H1 (cell line): Measurements from ENCODE around the gene PCDH9. TPM values are rescaled to one million over a fixed set of nuclear protein-coding genes. Genes with fewer than 3 reads are reported as not detected.

Experiments used
- CTCF ChIA-PET: fragments of 300-600 bp; sonication (Branson Sonifier 250); formaldehyde crosslinking; loops from one replicate; lab custom pipeline; 2021; ENCODE audit not compliant: partially characterized antibody; lab: Charles Lee
- POLR2A ChIA-PET: fragments of 300-600 bp; sonication (Branson Sonifier 250); formaldehyde crosslinking; loops from one replicate; lab custom pipeline; 2021; ENCODE audit warnings: inconsistent platforms; ENCODE audit not compliant: partially characterized antibody; lab: Charles Lee
- DNase-seq, 2 experiments: peaks; one replicate each; pipeline versions ENCODE4 v3.0.0 to v3.0.0-alpha.2; 2010 to 2022; ENCODE audit warnings: low spot score in 2 of 2, low read depth in 1 of 2, mixed read lengths in 1 of 2
- FAIRE-seq: peaks from 2 replicates; lab custom pipeline; 2011; peaks lifted over from hg19 to GRCh38; lab: Jason Lieb, UNC
- H2AFZ ChIP-seq: 2 replicates; pipeline ENCODE4 v1.8.1; 2012; ENCODE audit warnings: low read length, inconsistent platforms
- H2AK5ac ChIP-seq: 2 replicates; pipeline ENCODE4 v1.6.1; 2013; ENCODE audit warnings: low read depth, low read length
- H2BK120ac ChIP-seq: replicated peaks from 2 replicates; pipeline ENCODE3; 2013; ENCODE audit warnings: low read depth, low read length, inconsistent platforms
- H2BK12ac ChIP-seq: 2 replicates; pipeline ENCODE4 v1.6.1; 2013; ENCODE audit warnings: low read depth, low read length
- H2BK15ac ChIP-seq: 2 replicates; pipeline ENCODE4 v1.6.1; 2013; ENCODE audit warnings: low read length
- H2BK20ac ChIP-seq: 2 replicates; pipeline ENCODE4 v1.6.1; 2013; ENCODE audit warnings: low read length
- H2BK5ac ChIP-seq: 2 replicates; pipeline ENCODE4 v1.6.1; 2013; ENCODE audit warnings: low read depth, low read length
- H3K14ac ChIP-seq: 2 replicates; pipeline ENCODE4 v1.6.1; 2013; ENCODE audit warnings: inconsistent platforms; ENCODE audit not compliant: insufficient read length
- H3K18ac ChIP-seq: 2 replicates; pipeline ENCODE4 v1.6.1; 2013; ENCODE audit warnings: low read length; ENCODE audit errors: extremely low read depth
- H3K23ac ChIP-seq: 2 replicates; pipeline ENCODE4 v1.6.1; 2013; ENCODE audit warnings: inconsistent platforms; ENCODE audit not compliant: insufficient read length
- H3K23me2 ChIP-seq: 2 replicates; pipeline ENCODE4 v1.6.1; 2013; ENCODE audit warnings: low read depth, low read length
- H3K27ac ChIP-seq: 2 replicates; pipeline ENCODE4 v1.6.1; 2011; ENCODE audit warnings: low read depth, low read length, inconsistent platforms
- H3K27me3 ChIP-seq, 4 experiments: replicated peaks in 1 of 4; 1 replicate in 1 of 4; 2 replicates in 3 of 4; pipeline versions ENCODE4 v1.6.1 to v1.8.1; 2011 to 2013; ENCODE audit warnings: low read length in 3 of 4, mild to moderate bottlenecking in 3 of 4, inconsistent platforms in 2 of 4, mixed read lengths in 2 of 4, moderate library complexity in 1 of 4; ENCODE audit not compliant: control insufficient read depth in 3 of 4, insufficient read depth in 3 of 4; ENCODE audit errors: extremely low read depth in 1 of 4
- H3K36me3 ChIP-seq, 4 experiments: 2 replicates each; pipeline versions ENCODE4 v1.6.1 to v1.8.1; 2011 to 2013; ENCODE audit warnings: mild to moderate bottlenecking in 4 of 4, low read length in 3 of 4, moderate library complexity in 2 of 4, control low read depth in 1 of 4, inconsistent platforms in 1 of 4; ENCODE audit not compliant: insufficient read depth in 4 of 4, control insufficient read depth in 2 of 4
- H3K4ac ChIP-seq: replicated peaks from 2 replicates; pipeline ENCODE3; 2013; ENCODE audit warnings: low read length, low read depth, mixed read lengths, inconsistent platforms; ENCODE audit not compliant: insufficient read length
- H3K4me1 ChIP-seq, 4 experiments: replicated peaks in 1 of 4; 1 replicate in 1 of 4; 2 replicates in 3 of 4; pipeline versions ENCODE4 v1.6.1 to v1.8.1; 2011 to 2013; ENCODE audit warnings: low read length in 3 of 4, inconsistent platforms in 2 of 4, mixed read lengths in 1 of 4; ENCODE audit not compliant: insufficient read depth in 4 of 4, control insufficient read depth in 3 of 4
- H3K4me2 ChIP-seq, 2 experiments: 2 replicates each; pipeline versions ENCODE4 v1.6.1 to v1.8.1; 2011 to 2013; ENCODE audit warnings: low read depth in 2 of 2, low read length in 2 of 2, control low read depth in 1 of 2, inconsistent platforms in 1 of 2, mild to moderate bottlenecking in 1 of 2; ENCODE audit not compliant: insufficient read depth in 1 of 2
- H3K4me3 ChIP-seq, 4 experiments: fragments of 200-600, 300-600 bp in 1 of 4; sonication (generic), shearing (Covaris generic), sonication (Bioruptor Twin) in 1 of 4; 2 replicates each; pipeline versions ENCODE4 v1.5.1 to v1.8.1; 2011 to 2016; ENCODE audit warnings: low read length in 4 of 4, low read depth in 3 of 4, control low read depth in 2 of 4, inconsistent platforms in 2 of 4, mild to moderate bottlenecking in 2 of 4, mixed read lengths in 1 of 4, moderate library complexity in 1 of 4; ENCODE audit not compliant: insufficient read depth in 2 of 4; ENCODE audit errors: extremely low read depth in 1 of 4
- H3K56ac ChIP-seq: replicated peaks from 2 replicates; pipeline ENCODE3; 2013; ENCODE audit warnings: low read depth, mild to moderate bottlenecking, mixed read lengths, low read length, inconsistent platforms; ENCODE audit not compliant: insufficient read length
- H3K79me1 ChIP-seq: 2 replicates; pipeline ENCODE4 v1.6.1; 2013; ENCODE audit warnings: low read depth, low read length, control low read depth
- H3K79me2 ChIP-seq, 2 experiments: 2 replicates each; pipeline versions ENCODE4 v1.6.1 to v1.8.1; 2012 to 2013; ENCODE audit warnings: low read length in 2 of 2, mild to moderate bottlenecking in 2 of 2, inconsistent platforms in 1 of 2; ENCODE audit not compliant: insufficient read depth in 2 of 2, control insufficient read depth in 1 of 2
- H3K9ac ChIP-seq, 4 experiments: replicated peaks in 1 of 4; 1 replicate in 1 of 4; 2 replicates in 3 of 4; pipeline versions ENCODE4 v1.6.1 to v1.8.1; 2011 to 2013; ENCODE audit warnings: low read depth in 3 of 4, low read length in 3 of 4, control low read depth in 2 of 4, mild to moderate bottlenecking in 2 of 4, moderate library complexity in 2 of 4, inconsistent platforms in 1 of 4; ENCODE audit errors: extremely low read depth in 1 of 4
- H3K9me3 ChIP-seq, 2 experiments: 2 replicates each; pipeline versions ENCODE4 v1.6.1 to v1.8.1; 2012 to 2013; ENCODE audit warnings: mild to moderate bottlenecking in 2 of 2, moderate library complexity in 2 of 2, control low read depth in 1 of 2, inconsistent platforms in 1 of 2, low read depth in 1 of 2, low read length in 1 of 2, mixed read lengths in 1 of 2; ENCODE audit not compliant: insufficient read depth in 2 of 2
- H4K20me1 ChIP-seq, 2 experiments: replicated peaks in 1 of 2; 2 replicates each; pipeline versions ENCODE3 to v1.8.1; 2011 to 2013; ENCODE audit warnings: inconsistent platforms in 2 of 2, low read length in 2 of 2, mild to moderate bottlenecking in 1 of 2; ENCODE audit not compliant: insufficient read depth in 2 of 2, control insufficient read depth in 1 of 2
- H4K5ac ChIP-seq: 2 replicates; pipeline ENCODE4 v1.6.1; 2013; ENCODE audit warnings: low read length, low read depth, mixed read lengths, inconsistent platforms; ENCODE audit not compliant: insufficient read length
- H4K8ac ChIP-seq: 2 replicates; pipeline ENCODE4 v1.8.0; 2013; ENCODE audit warnings: mild to moderate bottlenecking, moderate library complexity, low read length, inconsistent platforms; ENCODE audit not compliant: insufficient read depth; ENCODE audit errors: extremely low read depth
- H4K91ac ChIP-seq: replicated peaks from 2 replicates; pipeline ENCODE3; 2013; ENCODE audit warnings: low read length, mixed read lengths, inconsistent platforms; ENCODE audit not compliant: insufficient read length
- ZNF274 ChIP-seq: IDR thresholded peaks from 2 replicates; pipeline ENCODE4 v1.7.0; 2012; ENCODE audit warnings: low read length, borderline replicate concordance; ENCODE audit errors: extremely low read depth
- WGBS, 2 experiments: shearing (Covaris generic) in 1 of 2; methylation state at CpG; one replicate each; pipeline versions ENCODE4 v1.1.6 to v1.1.7; 2013 to 2015; ENCODE audit warnings: low lambda C conversion rate in 2 of 2, mixed read lengths in 2 of 2, inconsistent platforms in 1 of 2, low coverage in 1 of 2, missing lambda C conversion rate in 1 of 2; ENCODE audit not compliant: insufficient replicate concordance in 2 of 2, insufficient coverage in 1 of 2, insufficient read length in 1 of 2; ENCODE audit errors: extremely low coverage in 1 of 2, missing lambda C conversion rate in 1 of 2; 5-methylcytosine and 5-hydroxymethylcytosine counted together
- polyA plus RNA-seq, 7 experiments: library from polyadenylated mRNA; depleted of rRNA in 3 of 7; stranded (reverse) in 5 of 7; unstranded in 2 of 7; fragments of >200 nt in 5 of 7; fragments of 200-250 nt in 2 of 7; gene quantifications; 1 replicate in 5 of 7; 2 replicates in 1 of 7; 4 replicates in 1 of 7; pipeline versions ENCODE4 v1.2.1 to v1.2.3, GENCODE V29; 2011 to 2013; ENCODE audit warnings: missing spikeins in 2 of 7, mixed read lengths in 2 of 7
- total RNA-seq: library from RNA; stranded (reverse); fragmentation: NEBNext Ultra II Directional; extraction: Animal tissue kit (Norgen Biotek cat#: 25700); gene quantifications from 2 replicates; pipeline ENCODE4 v1.2.1, GENCODE V29; 2021

PCDH9 gene
- total and polyA plus RNA-seq, 2 of the 8 experiments (the other 6 are each of a cell fraction or from before 2014, with no cell fraction given): 0.12 to 0.60 TPM

GRCh38 chr13:66353664-66354063 lies 876.5 kb downstream of the PCDH9 start:
- Histone ChIP-seq H4K8ac (no peak overlapping the region), H2BK120ac (no peak overlapping the region), H3K23ac (no peak overlapping the region), H3K56ac (no peak overlapping the region), H3K27ac (no peak overlapping the region), H2BK5ac (no peak overlapping the region), H4K91ac (no peak overlapping the region), H2BK15ac (no peak overlapping the region), H2AFZ (no peak overlapping the region), H3K27me3 (no peaks in the 10 kb centered on the region), H2BK12ac (no peak overlapping the region), H3K23me2 (no peaks in the 10 kb centered on the region), H3K9ac (no peak overlapping the region), H3K36me3 (no peaks in the 10 kb centered on the region), H3K9me3 (no peaks in the 10 kb centered on the region), H3K4me2 (no peak overlapping the region), H3K79me1 (no peaks in the 10 kb centered on the region), H3K79me2 (no peaks in the 10 kb centered on the region), H2BK20ac (no peak overlapping the region), H3K4ac (no peak overlapping the region), H3K4me3 (no peak overlapping the region), H3K4me1 (peaks cover 0 to 6% (median 0%) of the 10 kb centered on the region in 4 experiments; a peak in 1 of 7 replicates), H3K18ac (no peak overlapping the region), H3K14ac (no peak overlapping the region), H4K20me1 (no peaks in the 10 kb centered on the region), H4K5ac (no peak overlapping the region), H2AK5ac (no peak overlapping the region)
- POLR2A ChIA-PET: no interaction called here
- WGBS, 2 experiments: 71% methylated on average over 2 of the region's 2 CpGs; no CpG with 5 or more reads in 1 of the 2 experiments
- no peak for DNase-seq
- no peak for FAIRE-seq
- CTCF ChIA-PET: interaction anchor here (0.6 to 1.3 kb wide), 2 partner anchors 80 to 823 kb away, joined by 3 to 5 read pairs; no protein-coding TSS in a partner anchor
- TF ChIP-seq ZNF274: no peak
